Panc1 (cell line): ENCODE data around the gene PRUNE2. TPM values are rescaled to one million over a fixed set of nuclear protein-coding genes. Genes with fewer than 3 reads are reported as not detected.

Experiments
- ATAC-seq: fragments of 200-7000 bp; cut with Tn5 transposase; 2 replicates; pipeline ENCODE4 v1.9.1; 2020; ENCODE audit warnings: mild to moderate bottlenecking, moderate library complexity
- BruUV-seq: library from RNA; stranded (reverse); fragments of 400-500 nt; replicated peaks from 2 replicates; lab custom pipeline; 2021; lab: Mats Ljungman, UMichigan
- CTCF ChIA-PET: fragments of 300-600 bp; sonication (Branson Sonifier 250); formaldehyde crosslinking; loops from one replicate; lab custom pipeline; 2022; ENCODE audit warnings: antibody characterized with exemption; lab: Charles Lee
- POLR2A ChIA-PET: fragments of 300-600 bp; sonication (Branson Sonifier 250); formaldehyde crosslinking; loops from one replicate; lab custom pipeline; 2022; ENCODE audit warnings: antibody characterized with exemption; lab: Charles Lee
- DNase-seq: peaks from one replicate; pipeline ENCODE4 v3.0.0-alpha.2; 2010; ENCODE audit warnings: low read depth, low spot score
- H3K27ac ChIP-seq: 2 replicates; pipeline ENCODE4 v1.5.1; 2011; ENCODE audit warnings: mild to moderate bottlenecking, low read length, inconsistent platforms
- H3K27me3 ChIP-seq: fragments of 200-500 bp; sonication (Bioruptor generic); 2 replicates; pipeline ENCODE4 v1.6.0; 2014; ENCODE audit warnings: low read length, inconsistent platforms; ENCODE audit not compliant: control insufficient read depth, insufficient read depth
- H3K36me3 ChIP-seq: fragments of 200-500 bp; sonication (Bioruptor generic); 2 replicates; pipeline ENCODE4 v1.5.1; 2014; ENCODE audit warnings: inconsistent platforms, mild to moderate bottlenecking, low read length, moderate library complexity; ENCODE audit not compliant: control insufficient read depth, insufficient read depth
- H3K4me1 ChIP-seq: 2 replicates; pipeline ENCODE4 v1.5.1; 2011; ENCODE audit warnings: inconsistent platforms, mild to moderate bottlenecking, low read length, moderate library complexity; ENCODE audit not compliant: control insufficient read depth, insufficient read depth
- H3K4me3 ChIP-seq, 2 experiments: 2 replicates each; pipeline ENCODE4 v1.5.1; 2011 to 2012; ENCODE audit warnings: low read depth in 2 of 2, low read length in 2 of 2, mild to moderate bottlenecking in 2 of 2, inconsistent platforms in 1 of 2, moderate library complexity in 1 of 2
- H3K9me3 ChIP-seq: fragments of 200-500 bp; sonication (Bioruptor generic); 2 replicates; pipeline ENCODE4 v1.5.1; 2014; ENCODE audit warnings: low read depth, mild to moderate bottlenecking, inconsistent platforms, low read length, moderate library complexity; ENCODE audit not compliant: control insufficient read depth, insufficient read depth
- POLR2AphosphoS5 ChIP-seq: IDR thresholded peaks from 2 replicates; pipeline ENCODE4 v1.6.1; 2012; ENCODE audit warnings: mild to moderate bottlenecking, low read depth, low read length, moderate library complexity
- REST ChIP-seq, 2 experiments: IDR thresholded peaks; 2 replicates each; pipeline ENCODE4 v1.6.1; 2011 to 2012; ENCODE audit warnings: low read depth in 2 of 2, control low read depth in 1 of 2, low read length in 1 of 2, mild to moderate bottlenecking in 1 of 2, moderate library complexity in 1 of 2; ENCODE audit not compliant: insufficient read depth in 1 of 2
- SIN3A ChIP-seq: IDR thresholded peaks from 2 replicates; pipeline ENCODE4 v1.6.1; 2012; ENCODE audit warnings: low read depth, mild to moderate bottlenecking, low read length, moderate library complexity, borderline replicate concordance; ENCODE audit not compliant: insufficient read depth
- TCF7L2 ChIP-seq: IDR thresholded peaks from 2 replicates; pipeline ENCODE4 v1.6.1; 2011; ENCODE audit warnings: mild to moderate bottlenecking, low read depth, low read length, inconsistent platforms
- in situ Hi-C: cut with HindIII; loops from 2 replicates; pipeline ENCODE4 v1.10.0; 2016; ENCODE audit warnings: low sequenced_read_pairs, low pct_unique_long_range_greater_than_20kb
- intact Hi-C: fragments of 100-400 bp; cut with micrococcal nuclease; formaldehyde crosslinking; loops from one replicate; pipeline ENCODE4 v1.10.0; 2022; ENCODE audit not compliant: unreplicated experiment
- total RNA-seq: library from RNA; stranded (reverse); gene quantifications from one replicate; pipeline ENCODE4 v1.2.1, GENCODE V29; 2021; ENCODE audit not compliant: unreplicated experiment
- TF ChIP-seq, protein P1 (sequence below): fragments of 450-650 bp; IDR thresholded peaks from 2 replicates; pipeline ENCODE4 v1.5.1; 2017; ENCODE audit warnings: mild to moderate bottlenecking

The PRUNE2 gene
- total RNA-seq, 1 experiment from 2014 or later = 0.18 TPM

- intact Hi-C loops = no loop called here
- BruUV-seq = no TSS peak
- H3K9me3 ChIP-seq = no peaks in the 10 kb centered on the region
- TF ChIP-seq SIN3A (no peak), TCF7L2 (no peak), POLR2AphosphoS5 (no peak), REST (IDR thresholded peaks at IDR 0.05; ENCODE audit: insufficient read depth in 1 of 2, low read depth in 2 of 2, low read length in 1 of 2) (no peak)
- TF ChIP-seq, protein P1, sequence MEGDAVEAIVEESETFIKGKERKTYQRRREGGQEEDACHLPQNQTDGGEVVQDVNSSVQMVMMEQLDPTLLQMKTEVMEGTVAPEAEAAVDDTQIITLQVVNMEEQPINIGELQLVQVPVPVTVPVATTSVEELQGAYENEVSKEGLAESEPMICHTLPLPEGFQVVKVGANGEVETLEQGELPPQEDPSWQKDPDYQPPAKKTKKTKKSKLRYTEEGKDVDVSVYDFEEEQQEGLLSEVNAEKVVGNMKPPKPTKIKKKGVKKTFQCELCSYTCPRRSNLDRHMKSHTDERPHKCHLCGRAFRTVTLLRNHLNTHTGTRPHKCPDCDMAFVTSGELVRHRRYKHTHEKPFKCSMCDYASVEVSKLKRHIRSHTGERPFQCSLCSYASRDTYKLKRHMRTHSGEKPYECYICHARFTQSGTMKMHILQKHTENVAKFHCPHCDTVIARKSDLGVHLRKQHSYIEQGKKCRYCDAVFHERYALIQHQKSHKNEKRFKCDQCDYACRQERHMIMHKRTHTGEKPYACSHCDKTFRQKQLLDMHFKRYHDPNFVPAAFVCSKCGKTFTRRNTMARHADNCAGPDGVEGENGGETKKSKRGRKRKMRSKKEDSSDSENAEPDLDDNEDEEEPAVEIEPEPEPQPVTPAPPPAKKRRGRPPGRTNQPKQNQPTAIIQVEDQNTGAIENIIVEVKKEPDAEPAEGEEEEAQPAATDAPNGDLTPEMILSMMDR = no peak
- H3K27ac ChIP-seq = no peak overlapping the region
- CTCF ChIA-PET = no interaction called here
- no peak overlapping the region for H3K4me3 ChIP-seq
- in situ Hi-C loops = no loop called here
- H3K4me1 ChIP-seq = no peaks in the 10 kb centered on the region
- POLR2A ChIA-PET = no interaction called here
- DNase-seq (no peak), ATAC-seq (no peak)
- no peaks in the 10 kb centered on the region for H3K36me3 ChIP-seq
- H3K27me3 ChIP-seq = no peaks in the 10 kb centered on the region
Observed at GRCh38 chr9:76655971-76656370, 249.9 kb downstream of the PRUNE2 start.

DNA sequence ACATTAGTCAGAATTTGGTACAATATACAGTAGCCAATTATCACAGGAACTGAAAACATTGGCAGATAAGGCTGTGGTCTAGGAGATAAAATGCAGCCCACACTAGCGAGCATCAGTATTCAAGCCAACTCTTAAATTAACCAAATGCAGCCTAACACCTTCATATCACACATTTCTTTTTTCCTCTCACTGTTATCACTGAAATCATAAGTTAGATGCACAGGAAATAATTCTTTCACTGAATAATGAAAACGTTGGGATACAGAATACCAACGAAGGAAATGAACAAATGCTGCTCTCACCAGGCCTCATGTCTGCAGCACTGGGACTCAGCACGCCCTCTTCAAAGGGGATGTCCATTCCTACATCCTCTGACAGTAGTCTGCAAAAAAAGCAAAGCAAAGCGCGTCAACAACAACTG is 250.8 kb downstream of the PRUNE2 start:
- Histone ChIP-seq H3K4me1 (no peaks in the 10 kb centered on the region), H3K4me3 (no peak overlapping the region), H3K27me3 (no peaks in the 10 kb centered on the region), H3K9me3 (no peaks in the 10 kb centered on the region), H3K27ac (no peak overlapping the region), H3K36me3 (no peaks in the 10 kb centered on the region)
- POLR2A ChIA-PET = no interaction called here
- intact Hi-C loops (no loop called here), in situ Hi-C loops (no loop called here)
- CTCF ChIA-PET = no interaction called here
- no TSS peak for BruUV-seq
- TF ChIP-seq REST (IDR thresholded peaks at IDR 0.05; ENCODE audit: insufficient read depth in 1 of 2, low read depth in 2 of 2, low read length in 1 of 2) (no peak), POLR2AphosphoS5 (no peak), TCF7L2 (no peak), SIN3A (no peak)
- TF ChIP-seq, protein P1 = no peak
- ATAC-seq = no peak
- DNase-seq = no peak
